Left lung (tissue), 10 donors: ENCODE results near the gene ETV6. TPM values are rescaled to one million over a fixed set of nuclear protein-coding genes. Genes with fewer than 3 reads are reported as not detected.

ENCODE experiments used
- ATAC-seq: fragments of 200-7000 bp; cut with Tn5 transposase; one replicate; pipeline ENCODE4 v1.9.1; 2020; ENCODE audit warnings: moderate library complexity
- DNase-seq, 4 donors: peaks; one replicate each; pipeline ENCODE4 v3.0.0-alpha.2; 2013 to 2020
- H3K27ac ChIP-seq, 2 donors: fragments of 200-600 bp; sonication (generic) in 1 of 2; one replicate each; pipeline versions ENCODE4 v1.5.0 to v1.8.0; 2020 to 2021
- H3K27me3 ChIP-seq, 2 donors: fragments of 200-600 bp; sonication (generic) in 1 of 2; one replicate each; pipeline versions ENCODE4 v1.5.0 to v1.8.0; 2020 to 2021
- H3K36me3 ChIP-seq, 2 donors: fragments of 200-600 bp; sonication (generic) in 1 of 2; one replicate each; pipeline versions ENCODE4 v1.5.0 to v1.8.0; 2020 to 2021
- H3K4me1 ChIP-seq, 2 donors: fragments of 200-600 bp; one replicate each; pipeline ENCODE4 v1.8.0; 2021
- H3K4me3 ChIP-seq, 2 donors: fragments of 200-600 bp; sonication (generic) in 1 of 2; one replicate each; pipeline versions ENCODE4 v1.5.0 to v1.8.0; 2020 to 2021; ENCODE audit warnings: mild to moderate bottlenecking in 1 of 2
- H3K9me3 ChIP-seq, 2 donors: fragments of 200-600 bp; sonication (generic) in 1 of 2; one replicate each; pipeline versions ENCODE4 v1.5.0 to v1.8.0; 2020 to 2021
- CTCF ChIP-seq, 2 donors: fragments of 200-600 bp; sonication (generic) in 1 of 2; IDR thresholded peaks; one replicate each; pipeline versions ENCODE4 v1.5.0 to v1.8.0; 2021; ENCODE audit warnings: antibody characterized with exemption in 2 of 2
- intact Hi-C, 2 donors: fragments of 100-400 bp; cut with DNase I; formaldehyde crosslinking; loops; one replicate each; pipeline versions ENCODE4 v1.11.2 to v1.14.2; 2022
- polyA plus RNA-seq, 6 donors: library from polyadenylated mRNA; unstranded; fragments of 120-200 nt; gene quantifications; one replicate each; pipeline ENCODE4 v1.2.1, GENCODE V29; 2013; ENCODE audit not compliant: insufficient read length in 6 of 6
- total RNA-seq, 2 donors: library from RNA; stranded (reverse); fragmentation: NEBNext Ultra II Directional; extraction: Animal tissue kit (Norgen Biotek cat#: 25700); gene quantifications; one replicate each; pipeline ENCODE4 v1.2.1, GENCODE V29; 2021
- donor health status: DM: no; HTN: yes; CAD: no.
- donor health status: DM: no; HTN: no; CAD: no.

ETV6 gene
- total and polyA plus RNA-seq, 8 donors: 16.0 to 44.7 (median 17.1) TPM

GRCh38 chr12:11711651-11712327, 62.3 kb downstream of the ETV6 start:
- intact Hi-C loops: no loop called here
- Histone ChIP-seq H3K27me3 (no peaks in the 10 kb centered on the region), H3K36me3 (no peaks in the 10 kb centered on the region), H3K4me1 (peaks cover 10 to 50% of the 10 kb centered on the region in 2 donors), H3K9me3 (no peaks in the 10 kb centered on the region), H3K27ac (peak overlapping the region; percentile 34 to 51), H3K4me3 (no peak overlapping the region)
- ATAC-seq (no peak), DNase-seq (no peak)
- TF ChIP-seq CTCF (IDR thresholded peaks at IDR 0.05): no peak

- intact Hi-C loops: no loop called here
- Histone ChIP-seq H3K4me3 (no peak overlapping the region), H3K9me3 (no peaks in the 10 kb centered on the region), H3K27ac (no peak overlapping the region), H3K36me3 (no peaks in the 10 kb centered on the region), H3K27me3 (no peaks in the 10 kb centered on the region), H3K4me1 (peaks cover 5 to 50% of the 10 kb centered on the region in 2 donors)
- no peak for TF ChIP-seq CTCF (IDR thresholded peaks at IDR 0.05)
- ATAC-seq (no peak), DNase-seq (no peak)
These were observed 63.0 kb downstream of the ETV6 start for GRCh38 chr12:11712491-11712890.

- no peak for DNase-seq
- no peak overlapping the region for H3K27ac ChIP-seq
These were observed 63.7 kb downstream of the ETV6 start for GRCh38 chr12:11713202-11713601.

GRCh38 chr12:11714626-11715025, 65.2 kb downstream of the ETV6 start:
- H3K4me3 ChIP-seq: no peak overlapping the region
- no peaks in the 10 kb centered on the region for H3K27me3 ChIP-seq
- intact Hi-C loops: no loop called here
- no peak for TF ChIP-seq CTCF (IDR thresholded peaks at IDR 0.05)
- ATAC-seq (no peak), DNase-seq (no peak)
- no peaks in the 10 kb centered on the region for H3K36me3 ChIP-seq
- H3K9me3 ChIP-seq: no peaks in the 10 kb centered on the region
- no peak overlapping the region for H3K27ac ChIP-seq
- H3K4me1 ChIP-seq: peaks cover 15 to 67% of the 10 kb centered on the region in 2 donors

More at GRCh38 chr12:11713202-11713601, 63.7 kb downstream of the ETV6 start:
- Histone ChIP-seq H3K4me1 (peaks cover 9 to 53% of the 10 kb centered on the region in 2 donors), H3K4me3 (no peak overlapping the region), H3K27me3 (no peaks in the 10 kb centered on the region), H3K9me3 (no peaks in the 10 kb centered on the region), H3K36me3 (no peaks in the 10 kb centered on the region)
- no peak for ATAC-seq
- intact Hi-C loops: no loop called here
- no peak for TF ChIP-seq CTCF (IDR thresholded peaks at IDR 0.05)

- H3K36me3 ChIP-seq: no peaks in the 10 kb centered on the region
- no peak for TF ChIP-seq CTCF (IDR thresholded peaks at IDR 0.05)
- intact Hi-C loops: no loop called here
- no peak overlapping the region for H3K27ac ChIP-seq
- H3K4me1 ChIP-seq: peaks cover 20 to 74% of the 10 kb centered on the region in 2 donors
- DNase-seq (no peak), ATAC-seq (no peak)
- no peaks in the 10 kb centered on the region for H3K27me3 ChIP-seq
- no peak overlapping the region for H3K4me3 ChIP-seq
- H3K9me3 ChIP-seq: no peaks in the 10 kb centered on the region
These were observed 66.1 kb downstream of the ETV6 start for GRCh38 chr12:11715621-11716020.
